Fibroblast of lung (primary cell): ENCODE data around the gene SLC44A1. TPM values are rescaled to one million over a fixed set of nuclear protein-coding genes. Genes with fewer than 3 reads are reported as not detected.
A peak's percentile ranks its signal among the peaks of the same experiment; 100 is the strongest.

Source experiments
- DNase-seq, 2 donors: peaks; one replicate each; pipeline versions ENCODE4 v3.0.0 to v3.0.0-alpha.2; 2010; ENCODE audit warnings: low read depth in 2 of 2
- H2AFZ ChIP-seq: 2 replicates; pipeline ENCODE4 v1.5.1; 2012; ENCODE audit warnings: low read length, control low read depth, inconsistent platforms
- H3K27ac ChIP-seq: 2 replicates; pipeline ENCODE4 v1.5.1; 2011; ENCODE audit warnings: low read length, control low read depth; ENCODE audit not compliant: insufficient read depth
- H3K27me3 ChIP-seq: 2 replicates; pipeline ENCODE4 v1.5.1; 2011; ENCODE audit warnings: mild to moderate bottlenecking, low read length; ENCODE audit not compliant: control insufficient read depth, insufficient read depth
- H3K36me3 ChIP-seq: 2 replicates; pipeline ENCODE4 v1.5.1; 2011; ENCODE audit warnings: low read length; ENCODE audit not compliant: control insufficient read depth, insufficient read depth
- H3K4me1 ChIP-seq: 2 replicates; pipeline ENCODE4 v1.5.1; 2011; ENCODE audit warnings: low read length; ENCODE audit not compliant: control insufficient read depth, insufficient read depth; ENCODE audit errors: extremely low read depth
- H3K4me2 ChIP-seq: 2 replicates; pipeline ENCODE4 v1.5.1; 2011; ENCODE audit warnings: low read length, control low read depth; ENCODE audit not compliant: insufficient read depth; ENCODE audit errors: extremely low read depth
- H3K4me3 ChIP-seq, 4 experiments: fragments of 200-600 bp in 1 of 4; sonication (generic) in 1 of 4; replicated peaks in 1 of 4; 2 replicates each; pipeline ENCODE4 v1.5.1; 2011 to 2016; ENCODE audit warnings: low read length in 4 of 4, low read depth in 3 of 4, mild to moderate bottlenecking in 3 of 4, control low read depth in 2 of 4, inconsistent platforms in 1 of 4, mixed read lengths in 1 of 4; ENCODE audit not compliant: insufficient read depth in 1 of 4; ENCODE audit errors: control extremely low read depth in 1 of 4
- H3K79me2 ChIP-seq: 2 replicates; pipeline ENCODE4 v1.5.1; 2012; ENCODE audit warnings: mild to moderate bottlenecking, low read length, inconsistent platforms; ENCODE audit not compliant: control insufficient read depth, insufficient read depth
- H3K9ac ChIP-seq: 2 replicates; pipeline ENCODE4 v1.5.1; 2011; ENCODE audit warnings: mild to moderate bottlenecking, low read length, control low read depth; ENCODE audit not compliant: insufficient read depth
- H3K9me3 ChIP-seq: 2 replicates; pipeline ENCODE4 v1.5.1; 2012; ENCODE audit warnings: low read depth, low read length; ENCODE audit not compliant: control insufficient read depth, insufficient read depth
- H4K20me1 ChIP-seq: 2 replicates; pipeline ENCODE4 v1.5.1; 2011; ENCODE audit warnings: low read length; ENCODE audit not compliant: control insufficient read depth, insufficient read depth; ENCODE audit errors: extremely low read depth
- EZH2 ChIP-seq: IDR thresholded peaks from 2 replicates; pipeline ENCODE4 v1.5.1; 2012; ENCODE audit warnings: low read length, control low read depth, mild to moderate bottlenecking; ENCODE audit errors: missing control alignments
- polyA plus RNA-seq, 2 donors: library from polyadenylated mRNA; depleted of rRNA in 1 of 2; stranded (reverse) in 1 of 2; unstranded in 1 of 2; fragments of >200 nt; gene quantifications; 2 replicates each; pipeline ENCODE4 v1.2.1, GENCODE V29; 2011 to 2012; ENCODE audit warnings: missing spikeins in 1 of 2
- total RNA-seq: library from RNA; depleted of rRNA; stranded (reverse); fragments of >200 nt; gene quantifications from 2 replicates; pipeline ENCODE4 v1.2.1, GENCODE V29; 2014
- TF ChIP-seq, protein P1 (sequence below), 2 donors: IDR thresholded peaks in 1 of 2; conservative IDR thresholded peaks in 1 of 2; 1 replicate in 1 of 2; 2 replicates in 1 of 2; pipeline ENCODE4 v1.5.1; 2011 to 2012; ENCODE audit warnings: low read length in 2 of 2, control low read depth in 1 of 2, inconsistent platforms in 1 of 2, low read depth in 1 of 2, mild to moderate bottlenecking in 1 of 2

Gene SLC44A1
- total and polyA plus RNA-seq, 2 donors (not counting 1 experiment from before 2014, with no cell fraction given) = 35.9 to 54.2 TPM

DNA sequence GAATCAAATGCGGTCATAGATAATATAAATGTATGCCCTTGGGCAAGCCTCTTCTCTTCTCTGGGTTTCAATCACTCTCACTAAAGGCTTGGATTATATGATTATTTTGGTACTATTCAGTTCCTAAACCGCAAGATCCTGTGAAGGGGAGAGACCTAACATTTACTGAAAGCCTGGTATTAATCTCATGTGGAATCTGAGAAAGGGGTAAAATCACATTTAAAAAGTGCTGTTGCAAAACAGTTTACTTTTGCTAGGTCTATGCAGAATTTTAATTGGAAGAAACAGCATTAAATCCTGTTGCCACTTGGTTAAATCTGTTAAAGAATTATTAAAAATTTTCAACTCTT, 50.7 kb downstream of the SLC44A1 start:
- Histone ChIP-seq H3K36me3 (no peaks in the 10 kb centered on the region), H3K27ac (no peak overlapping the region), H3K4me2 (no peak overlapping the region), H3K79me2 (no peaks in the 10 kb centered on the region), H2AFZ (no peak overlapping the region), H4K20me1 (no peaks in the 10 kb centered on the region), H3K27me3 (no peaks in the 10 kb centered on the region), H3K9me3 (no peaks in the 10 kb centered on the region), H3K4me3 (no peak overlapping the region), H3K9ac (no peak overlapping the region), H3K4me1 (peaks cover 8% of the 10 kb centered on the region)
- TF ChIP-seq, protein P1, sequence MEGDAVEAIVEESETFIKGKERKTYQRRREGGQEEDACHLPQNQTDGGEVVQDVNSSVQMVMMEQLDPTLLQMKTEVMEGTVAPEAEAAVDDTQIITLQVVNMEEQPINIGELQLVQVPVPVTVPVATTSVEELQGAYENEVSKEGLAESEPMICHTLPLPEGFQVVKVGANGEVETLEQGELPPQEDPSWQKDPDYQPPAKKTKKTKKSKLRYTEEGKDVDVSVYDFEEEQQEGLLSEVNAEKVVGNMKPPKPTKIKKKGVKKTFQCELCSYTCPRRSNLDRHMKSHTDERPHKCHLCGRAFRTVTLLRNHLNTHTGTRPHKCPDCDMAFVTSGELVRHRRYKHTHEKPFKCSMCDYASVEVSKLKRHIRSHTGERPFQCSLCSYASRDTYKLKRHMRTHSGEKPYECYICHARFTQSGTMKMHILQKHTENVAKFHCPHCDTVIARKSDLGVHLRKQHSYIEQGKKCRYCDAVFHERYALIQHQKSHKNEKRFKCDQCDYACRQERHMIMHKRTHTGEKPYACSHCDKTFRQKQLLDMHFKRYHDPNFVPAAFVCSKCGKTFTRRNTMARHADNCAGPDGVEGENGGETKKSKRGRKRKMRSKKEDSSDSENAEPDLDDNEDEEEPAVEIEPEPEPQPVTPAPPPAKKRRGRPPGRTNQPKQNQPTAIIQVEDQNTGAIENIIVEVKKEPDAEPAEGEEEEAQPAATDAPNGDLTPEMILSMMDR (conservative IDR thresholded peaks at IDR 0.05 in 1 of 2, IDR thresholded peaks at IDR 0.05 in 1 of 2; ENCODE audit: low read depth in 1 of 2, low read length in 2 of 2) = no peak
- no peak for TF ChIP-seq EZH2
- DNase-seq = no peak

GRCh38 chr9:105295986-105296385, 51.5 kb downstream of the SLC44A1 start:
- no peak overlapping the region for H3K4me3 ChIP-seq
- H3K27ac ChIP-seq = peak overlapping the region; percentile 59
- no peaks in the 10 kb centered on the region for H4K20me1 ChIP-seq
- no peak for TF ChIP-seq EZH2
- TF ChIP-seq, protein P1 (conservative IDR thresholded peaks at IDR 0.05 in 1 of 2, IDR thresholded peaks at IDR 0.05 in 1 of 2; ENCODE audit: low read depth in 1 of 2, low read length in 2 of 2) = no peak
- no peaks in the 10 kb centered on the region for H3K27me3 ChIP-seq
- no peak overlapping the region for H3K4me2 ChIP-seq
- H3K9me3 ChIP-seq = no peaks in the 10 kb centered on the region
- no peak overlapping the region for H3K9ac ChIP-seq
- no peaks in the 10 kb centered on the region for H3K36me3 ChIP-seq
- H3K4me1 ChIP-seq = peaks cover 8% of the 10 kb centered on the region
- peak; percentile 12 to 17 for DNase-seq
- no peak overlapping the region for H2AFZ ChIP-seq
- no peaks in the 10 kb centered on the region for H3K79me2 ChIP-seq

DNA sequence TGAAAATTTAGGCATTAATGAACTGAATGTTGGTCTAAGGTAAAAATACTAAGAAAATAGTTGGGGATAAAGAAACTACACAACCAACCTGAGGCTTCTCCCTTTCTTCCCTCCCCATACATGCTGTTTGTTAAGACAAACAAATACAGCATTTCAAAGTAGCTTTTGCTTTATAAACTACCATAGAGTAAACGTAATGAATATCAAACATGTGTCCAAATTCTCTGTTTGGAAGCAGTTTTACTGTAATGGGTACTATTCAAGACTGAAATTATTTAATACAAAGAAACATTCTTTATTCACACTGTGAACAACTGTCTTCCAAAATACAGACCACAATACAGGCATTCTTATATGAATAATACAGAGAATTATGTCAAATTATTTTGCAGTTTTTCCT, 52.0 kb downstream of the SLC44A1 start:
- H3K4me1 ChIP-seq = peaks cover 8% of the 10 kb centered on the region
- H3K9me3 ChIP-seq = no peaks in the 10 kb centered on the region
- no peak overlapping the region for H2AFZ ChIP-seq
- H3K4me2 ChIP-seq = peak overlapping the region; percentile 17
- H3K36me3 ChIP-seq = no peaks in the 10 kb centered on the region
- no peak overlapping the region for H3K9ac ChIP-seq
- no peaks in the 10 kb centered on the region for H3K79me2 ChIP-seq
- TF ChIP-seq, protein P1 (conservative IDR thresholded peaks at IDR 0.05 in 1 of 2, IDR thresholded peaks at IDR 0.05 in 1 of 2; ENCODE audit: low read depth in 1 of 2, low read length in 2 of 2) = no peak
- TF ChIP-seq EZH2 = no peak
- H3K27me3 ChIP-seq = no peaks in the 10 kb centered on the region
- no peak for DNase-seq
- H3K27ac ChIP-seq = peak overlapping the region; percentile 59
- H3K4me3 ChIP-seq = no peak overlapping the region
- H4K20me1 ChIP-seq = no peaks in the 10 kb centered on the region
